Left renal cortex interstitium (tissue), 4 donors: ENCODE measurements around the gene PSMB9. TPM values are rescaled to one million over a fixed set of nuclear protein-coding genes. Genes with fewer than 3 reads are reported as not detected.

Source experiments
- DNase-seq, 4 donors: peaks; one replicate each; pipeline ENCODE4 v3.0.0-alpha.2; 2013; ENCODE audit warnings: low read depth in 4 of 4, low spot score in 2 of 4, missing footprints in 1 of 4
- polyA plus RNA-seq, 4 donors: library from polyadenylated mRNA; unstranded; fragments of 120-200 nt; gene quantifications; one replicate each; pipeline ENCODE4 v1.2.1, GENCODE V29; 2013; ENCODE audit not compliant: insufficient read length in 4 of 4

The PSMB9 gene
- polyA plus RNA-seq, 4 donors, result 4.4 to 8.4 (median 7.7) TPM

DNA sequence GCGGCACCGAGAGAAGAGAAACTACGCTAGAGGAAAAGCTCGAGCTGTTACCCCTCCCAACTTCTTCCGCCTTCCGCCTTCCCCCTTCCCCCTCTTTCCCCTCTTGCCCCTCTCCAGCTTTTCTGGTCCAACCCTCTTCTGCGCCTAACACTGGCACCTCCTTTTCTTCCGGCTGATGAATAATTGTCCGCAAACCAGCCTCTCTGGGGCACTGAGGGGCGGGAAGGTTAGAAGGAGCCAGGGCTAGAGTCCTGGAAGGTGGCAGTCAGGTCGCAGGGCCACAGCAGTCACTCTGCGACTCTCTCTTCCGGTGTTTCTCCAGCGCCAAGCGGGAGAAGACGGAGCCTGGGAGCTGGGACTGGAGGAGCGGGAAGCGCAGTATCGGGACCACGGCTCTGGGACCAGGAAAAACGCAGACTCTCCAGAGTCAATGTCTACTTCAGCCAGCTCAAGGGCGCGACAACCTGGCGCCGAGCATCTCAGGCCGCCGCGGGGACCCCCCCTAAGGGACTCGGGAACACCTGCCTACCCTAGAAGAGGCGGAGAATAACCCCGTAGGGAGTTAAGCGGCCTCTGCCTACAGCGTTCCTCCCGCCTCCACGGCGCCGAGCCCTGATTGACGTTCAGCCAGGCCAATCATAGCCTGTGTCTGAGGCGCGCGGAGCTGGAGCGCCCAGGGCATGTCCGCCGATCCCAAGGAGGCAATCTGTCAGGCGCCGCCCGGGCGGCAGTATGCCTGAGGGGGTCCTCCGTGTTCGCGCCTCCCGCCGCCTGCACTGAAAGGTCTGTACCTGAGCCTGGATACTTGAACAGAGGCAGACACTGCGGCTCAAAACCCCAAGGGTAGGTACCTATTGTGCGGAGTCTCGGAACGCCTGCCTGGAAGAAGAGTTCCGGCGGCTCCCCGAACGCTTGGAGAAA is 40.4 kb downstream of the PSMB9 start:
- peak; percentile 92 to 98 (median 95) for DNase-seq

DNA sequence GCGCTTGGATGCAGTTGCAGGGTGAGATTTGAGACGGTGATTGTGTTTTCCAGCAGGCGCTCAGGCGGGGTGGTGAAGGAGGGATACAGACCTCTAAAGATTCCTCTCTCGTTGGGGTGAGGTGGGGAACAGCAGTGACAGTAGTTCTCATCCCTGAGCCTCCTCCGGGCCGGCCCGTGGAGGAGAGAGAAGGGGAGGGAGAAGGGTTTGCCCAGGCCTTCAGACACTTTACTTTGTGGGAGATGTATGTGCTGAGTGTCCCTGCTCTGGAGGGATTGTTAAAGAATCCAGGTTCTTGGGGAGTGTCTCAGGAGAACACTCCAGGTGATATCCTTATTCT is 41.0 kb downstream of the PSMB9 start:
- DNase-seq, result no peak

DNA sequence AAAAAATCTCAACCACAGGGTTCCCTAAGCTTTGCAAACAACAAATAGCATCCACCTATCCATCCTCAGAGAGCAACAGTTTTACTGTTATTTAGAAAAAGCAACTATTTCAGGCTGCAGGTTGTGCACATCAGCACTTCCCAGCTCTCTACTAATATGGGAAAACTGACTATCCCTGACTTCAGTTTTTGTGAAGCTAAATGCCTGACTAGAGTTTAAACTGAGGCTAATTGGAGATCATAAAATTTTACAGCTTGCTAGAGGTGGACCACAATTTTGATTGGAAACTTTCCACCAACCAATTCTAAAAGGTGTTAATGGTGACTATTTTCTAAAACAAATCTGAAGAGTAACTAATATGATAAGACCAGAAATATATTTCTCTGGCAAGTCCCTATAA is 50.0 kb downstream of the PSMB9 start:
- DNase-seq, result no peak

DNA sequence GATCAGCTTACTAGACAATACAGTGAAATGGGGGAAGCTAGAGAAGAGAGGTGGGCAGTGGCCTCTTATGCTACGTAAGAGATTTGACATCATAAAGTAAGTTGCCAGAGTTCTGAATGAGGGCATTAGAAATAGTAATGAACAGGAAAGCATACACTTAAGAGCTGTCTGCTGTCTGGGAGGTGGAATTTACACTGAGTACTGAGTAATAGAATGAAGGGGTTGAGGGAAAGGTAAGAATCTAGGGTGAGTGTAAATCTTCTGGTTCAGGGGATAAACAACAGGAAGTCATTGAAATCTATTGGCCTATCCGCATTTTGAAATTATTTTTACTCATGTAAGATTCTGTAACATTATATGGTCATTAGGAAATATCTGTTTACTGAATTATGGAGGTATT is 51.1 kb downstream of the PSMB9 start:
- DNase-seq, result no peak

GRCh38 chr6:32906539-32906938 is 52.5 kb downstream of the PSMB9 start:
- DNase-seq, result no peak

DNA sequence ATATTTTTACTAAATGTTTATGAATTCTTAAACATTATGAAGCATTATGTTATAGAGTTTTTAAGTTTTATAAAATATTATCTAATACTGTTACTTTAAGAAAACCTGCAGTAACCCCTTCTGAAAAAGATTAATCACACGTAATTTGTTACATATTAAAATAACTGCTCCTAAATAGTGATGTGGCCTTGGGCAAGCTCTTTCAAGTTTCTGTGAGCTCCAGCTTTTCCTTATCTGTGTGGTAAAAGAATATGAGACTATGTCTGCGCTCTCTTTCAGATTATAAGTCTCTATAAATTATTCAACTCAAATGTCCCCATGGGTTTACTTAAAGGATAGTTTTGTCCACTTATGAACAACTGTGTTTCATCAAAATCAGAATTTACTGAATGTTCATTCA is 54.9 kb downstream of the PSMB9 start:
- no peak for DNase-seq

Other genes with a start within 250 kb of the PSMB9 start
- 1 to 10 TPM; 2.6 to 5.7 (median 3.8) TPM for gene HLA-DQA1, start 216.8 kb upstream of the PSMB9 start, polyA plus RNA-seq
- 10 to 100 TPM in 1 of 4 donors, 1 to 10 TPM in 3; 3.8 to 11.9 (median 7.3) TPM for gene HLA-DQB1, start 187.5 kb upstream of the PSMB9 start, polyA plus RNA-seq
- gene HLA-DQA2, start 112.8 kb upstream of the PSMB9 start, polyA plus RNA-seq, result under 1 TPM in 2 of 4 donors, not detected in 2; 0.16 to 0.21 TPM
- 1 to 10 TPM in 3 of 4 donors, not detected in 1; 1.0 to 1.6 (median 1.2) TPM for gene HLA-DQB2, start 90.7 kb upstream of the PSMB9 start, polyA plus RNA-seq
- under 1 TPM in 3 of 4 donors, not detected in 1; 0.14 to 0.21 (median 0.17) TPM for gene HLA-DOB, start 37.2 kb upstream of the PSMB9 start, polyA plus RNA-seq
- gene TAP2, start 15.5 kb upstream of the PSMB9 start, polyA plus RNA-seq, result 10 to 100 TPM; 12.6 to 17.4 (median 13.1) TPM
- gene PSMB8, start 10.1 kb upstream of the PSMB9 start, polyA plus RNA-seq, result 10 to 100 TPM; 17.9 to 27.3 (median 24.3) TPM
- gene TAP1, start 488 bp upstream of the PSMB9 start, polyA plus RNA-seq, result 10 to 100 TPM in 3 of 4 donors, 1 to 10 TPM in 1; 9.2 to 11.9 (median 11.8) TPM
- 10 to 100 TPM; 67.0 to 71.1 (median 68.7) TPM for gene HLA-DMB, start 86.8 kb downstream of the PSMB9 start, polyA plus RNA-seq
- 10 to 100 TPM; 13.3 to 19.3 (median 16.9) TPM for gene HLA-DMA, start 98.9 kb downstream of the PSMB9 start, polyA plus RNA-seq
- 100 to 1,000 TPM; 272 to 341 (median 317) TPM for gene BRD2, start 114.4 kb downstream of the PSMB9 start, polyA plus RNA-seq
- gene HLA-DOA, start 155.4 kb downstream of the PSMB9 start, polyA plus RNA-seq, result 1 to 10 TPM; 4.6 to 5.4 (median 5.3) TPM
- gene HLA-DPA1, start 219.5 kb downstream of the PSMB9 start, polyA plus RNA-seq, result 10 to 100 TPM; 16.8 to 39.8 (median 19.2) TPM
- 10 to 100 TPM; 17.5 to 24.7 (median 21.9) TPM for gene HLA-DPB1, start 221.8 kb downstream of the PSMB9 start, polyA plus RNA-seq